GM21786 (cell line): ENCODE data around the gene RNF130.
"Not testable (repeated sequence)": the region's sequence is repeated elsewhere in the genome, so short reads cannot be mapped to it uniquely, and the experiment has no call there.

Experiments used
- ATAC-seq: cut with Tn5 transposase; IDR thresholded peaks from one replicate; pipeline ENCODE4 v1.9.1; 2021; ENCODE audit not compliant: unreplicated experiment

The RNF130 gene

DNA sequence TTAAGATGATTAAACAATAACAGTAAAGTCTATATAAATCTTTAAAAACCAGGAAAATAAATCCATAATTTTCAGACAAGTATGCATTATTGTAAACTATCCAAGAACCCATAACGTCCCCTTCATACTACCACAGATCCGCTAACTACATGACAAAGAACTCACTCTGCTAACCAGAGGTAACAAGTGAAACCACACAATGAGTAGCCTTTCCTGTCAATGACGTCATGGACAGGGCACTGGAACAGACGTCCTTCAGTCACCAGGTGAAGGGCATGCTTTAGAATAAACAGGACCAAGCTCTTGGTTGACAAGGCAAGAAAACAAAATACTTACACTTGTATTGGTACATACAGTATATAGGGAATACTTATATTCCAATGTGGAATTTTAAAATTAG is 45.2 kb downstream of the RNF130 start:
- ATAC-seq: no peak

DNA sequence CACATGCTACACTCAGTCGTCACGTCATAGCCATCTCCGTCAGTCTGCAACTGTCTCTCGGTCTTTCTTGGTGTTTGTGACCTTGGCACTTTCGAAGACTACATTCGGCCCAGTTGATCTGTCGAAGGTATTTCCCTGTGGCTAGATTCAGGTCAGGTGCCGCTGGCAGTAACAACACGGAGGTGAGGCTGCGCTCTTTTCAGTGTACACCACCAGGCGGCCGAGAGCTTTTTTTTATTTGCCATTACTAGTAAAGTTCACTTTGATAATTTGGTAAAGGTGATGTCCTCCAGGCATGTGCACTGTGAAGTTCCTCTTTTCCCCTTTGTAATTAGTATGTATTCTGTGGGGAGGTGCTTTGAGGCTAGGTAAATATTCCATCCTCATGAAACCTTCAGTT is 49.7 kb downstream of the RNF130 start:
- ATAC-seq: no peak

DNA sequence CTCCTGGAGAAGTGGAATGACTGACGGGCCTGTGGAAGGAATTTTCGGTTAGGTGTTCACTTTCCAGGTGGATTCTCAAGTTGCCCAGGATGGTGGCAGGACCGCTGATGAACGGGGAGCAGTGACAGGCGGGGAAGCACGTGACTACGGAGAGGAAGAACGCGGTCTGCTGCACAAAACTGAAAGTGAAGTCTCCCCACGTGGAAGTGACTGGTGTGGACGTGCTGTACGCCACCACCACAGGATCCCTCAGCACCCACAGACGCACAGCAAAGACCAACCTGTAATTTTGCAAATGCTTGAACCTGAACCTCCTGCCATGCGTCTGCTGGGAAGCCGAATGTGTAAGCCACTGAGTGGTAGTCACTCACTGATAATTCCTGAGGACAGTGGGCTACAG is 51.4 kb downstream of the RNF130 start:
- ATAC-seq: no peak

DNA sequence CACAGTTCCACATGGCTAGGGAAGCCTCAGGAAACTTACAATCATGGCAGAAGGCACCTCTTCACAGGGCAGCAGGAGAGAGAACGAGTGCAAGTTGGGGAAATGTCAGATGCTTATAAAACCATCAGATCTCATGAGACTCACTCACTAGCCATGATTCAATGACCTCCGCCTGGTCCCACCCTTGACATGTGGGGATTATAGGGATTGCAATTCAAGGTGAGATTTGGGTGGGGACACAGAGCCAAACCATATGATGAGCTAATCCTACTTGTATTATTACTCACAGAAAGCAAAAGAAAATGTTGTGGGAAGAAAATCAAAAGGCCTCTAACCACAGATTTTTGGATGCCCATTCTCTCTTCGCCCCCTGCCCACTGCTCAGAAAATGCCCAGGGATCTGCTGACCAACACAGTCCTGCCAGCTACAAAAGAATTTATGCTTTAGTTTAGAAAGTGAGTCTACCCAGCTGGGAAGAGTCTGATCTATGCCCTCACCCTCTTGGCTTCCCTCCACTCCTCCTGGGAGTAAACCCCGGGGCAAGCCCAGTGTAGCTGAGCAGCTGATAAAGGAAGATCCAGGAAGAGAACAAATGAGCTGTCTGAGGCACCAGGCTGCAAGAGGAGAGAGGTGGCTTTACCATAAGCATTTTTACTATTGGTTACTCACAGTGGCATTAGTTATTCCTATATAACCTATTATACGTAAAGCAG is 53.1 kb downstream of the RNF130 start:
- ATAC-seq: no peak

DNA sequence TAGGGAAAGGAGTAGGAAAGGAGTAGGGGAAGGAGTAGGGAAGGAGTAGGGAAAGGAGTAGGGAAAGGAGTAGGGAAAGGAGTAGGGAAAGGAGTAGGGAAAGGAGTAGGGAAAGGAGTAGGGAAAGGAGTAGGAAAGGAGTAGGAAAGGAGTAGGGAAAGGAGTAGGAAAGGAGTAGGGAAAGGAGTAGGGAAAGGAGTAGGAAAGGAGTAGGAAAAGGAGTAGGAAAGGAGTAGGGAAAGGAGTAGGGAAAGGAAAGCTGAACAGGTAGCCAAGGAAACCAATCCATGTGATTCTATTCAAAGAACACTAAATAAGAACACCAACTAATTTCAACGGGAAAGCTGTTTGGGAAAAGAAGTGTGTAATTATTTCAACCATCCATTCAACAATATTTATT is 56.0 kb downstream of the RNF130 start:
- ATAC-seq: not testable (repeated sequence)

DNA sequence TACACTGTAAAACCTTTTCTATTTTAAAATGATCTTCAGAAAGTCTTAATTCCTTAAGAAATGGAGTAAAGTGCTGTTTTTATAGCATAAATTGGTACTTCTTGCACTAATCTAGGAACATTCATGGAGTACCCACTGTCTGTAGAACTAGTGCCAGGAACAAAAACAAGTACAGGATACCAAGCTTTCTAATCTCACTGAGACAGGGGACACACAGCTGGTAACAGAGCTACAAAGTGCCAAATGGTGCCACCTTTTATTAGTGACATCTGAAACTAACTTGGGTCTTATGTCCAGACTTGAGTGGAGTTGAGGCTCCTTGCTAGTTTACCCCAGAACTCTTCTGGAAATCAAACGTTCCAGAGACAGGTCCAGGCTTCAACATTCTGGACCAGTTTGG is 57.9 kb downstream of the RNF130 start:
- no peak for ATAC-seq

DNA sequence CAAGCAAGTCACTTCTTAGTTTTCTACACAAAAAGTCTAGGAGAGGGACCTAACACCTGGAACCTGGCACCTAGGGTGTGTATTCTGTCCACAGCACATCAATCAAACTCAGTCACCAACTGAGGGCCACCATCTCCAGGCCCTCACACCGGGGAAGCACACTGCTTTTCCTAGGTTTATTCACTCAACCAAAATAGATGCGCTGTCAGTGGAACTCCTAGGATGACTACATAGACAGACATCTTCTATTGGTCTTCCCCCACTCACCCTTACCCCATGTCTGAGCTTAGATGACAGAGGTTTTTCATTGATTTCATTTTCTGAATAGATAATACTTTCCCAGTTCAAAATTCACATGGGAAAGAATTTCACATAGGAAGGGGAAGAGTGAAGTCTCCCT is 59.2 kb downstream of the RNF130 start:
- ATAC-seq: no peak

DNA sequence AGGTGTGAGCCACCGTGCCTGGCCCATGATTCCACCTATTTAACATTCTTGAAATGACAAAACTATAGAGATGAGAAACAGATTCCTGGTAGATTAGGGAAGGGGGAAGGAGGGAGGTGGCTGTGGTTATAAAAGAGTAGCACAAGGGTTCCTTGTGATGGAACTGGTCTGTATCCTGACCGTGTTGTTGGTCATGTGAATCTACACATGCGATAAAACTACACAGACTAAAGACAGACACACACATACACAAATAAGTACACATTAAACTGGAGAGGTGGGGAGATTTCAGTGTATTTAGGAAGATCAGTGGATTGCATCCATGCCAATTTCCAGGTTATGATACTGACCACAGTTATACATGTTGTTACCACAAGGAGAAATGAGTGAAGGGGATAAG is 60.9 kb downstream of the RNF130 start:
- ATAC-seq: no peak

DNA sequence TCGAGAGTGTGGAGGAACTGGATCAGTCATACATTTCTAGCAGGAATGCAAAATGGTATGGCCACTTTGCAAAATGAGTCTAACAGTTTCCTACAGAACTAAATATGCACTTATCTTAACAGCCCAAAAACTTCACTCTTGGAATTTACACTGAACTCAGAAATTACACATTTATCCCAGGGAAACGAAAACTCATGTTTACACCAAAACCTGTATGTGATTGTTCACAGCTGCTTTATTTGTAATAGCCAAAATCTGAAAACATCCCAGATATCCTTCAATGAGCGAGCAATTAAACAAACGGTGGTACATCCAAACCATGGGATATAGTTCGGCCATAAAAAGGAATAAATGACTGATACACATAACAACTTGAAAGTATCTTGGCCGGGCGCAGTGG is 62.0 kb downstream of the RNF130 start:
- ATAC-seq: no peak

DNA sequence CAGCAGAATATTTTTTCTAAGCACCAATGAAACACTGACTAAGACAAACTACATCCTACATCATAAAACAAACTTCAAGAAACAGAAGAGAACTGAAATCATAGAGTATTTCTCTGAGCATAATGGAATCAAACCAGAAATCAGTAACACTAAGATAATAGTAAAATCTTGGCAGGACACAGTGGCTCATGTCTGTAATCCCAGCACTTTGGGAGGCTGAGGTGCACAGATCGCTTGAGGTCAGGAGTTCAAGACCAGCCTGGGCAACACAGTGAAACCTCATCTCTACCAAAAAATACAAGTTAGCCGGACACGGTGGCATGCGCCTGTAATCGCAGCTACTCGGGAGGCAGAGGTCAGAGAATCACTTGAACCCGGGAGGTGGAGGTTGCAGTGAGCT is 63.1 kb downstream of the RNF130 start:
- ATAC-seq: no peak

DNA sequence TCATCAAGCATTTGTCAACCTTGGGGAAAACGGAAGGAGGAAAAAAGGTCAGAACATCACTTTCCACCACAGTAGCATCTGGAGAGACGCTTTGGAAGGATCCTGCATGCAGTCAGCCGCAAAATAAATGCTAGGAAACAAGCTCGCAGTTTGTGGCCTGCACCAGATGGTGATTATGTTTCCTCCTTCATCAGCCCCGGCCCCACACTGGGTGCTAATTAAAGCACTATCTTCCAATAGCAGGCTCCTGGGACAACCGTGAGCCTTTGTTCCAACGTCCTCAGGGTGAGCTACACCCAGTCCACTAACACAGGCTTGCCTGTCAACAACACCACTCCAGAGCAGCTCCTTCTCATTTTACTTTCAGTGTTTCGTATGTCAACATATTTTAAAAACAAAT is 64.0 kb downstream of the RNF130 start:
- ATAC-seq: no peak

DNA sequence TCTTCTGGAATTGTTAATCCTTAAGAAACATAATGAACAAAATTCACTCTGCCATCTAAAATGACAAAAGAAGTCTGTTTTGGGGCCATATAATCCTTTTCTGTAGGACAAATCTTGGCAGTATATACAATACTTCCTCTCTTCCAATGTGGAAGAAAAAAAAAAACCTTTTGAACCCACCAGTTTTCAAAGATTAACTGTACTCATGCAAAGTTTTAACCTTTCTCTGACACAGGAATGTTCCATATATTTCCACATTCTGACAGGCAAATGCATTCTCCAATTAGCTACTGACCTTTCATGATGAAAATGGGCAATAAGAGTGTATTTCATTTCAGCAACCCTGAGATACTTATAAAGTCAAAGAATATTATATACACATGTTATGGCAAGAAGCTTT is 65.4 kb downstream of the RNF130 start:
- ATAC-seq: no peak

DNA sequence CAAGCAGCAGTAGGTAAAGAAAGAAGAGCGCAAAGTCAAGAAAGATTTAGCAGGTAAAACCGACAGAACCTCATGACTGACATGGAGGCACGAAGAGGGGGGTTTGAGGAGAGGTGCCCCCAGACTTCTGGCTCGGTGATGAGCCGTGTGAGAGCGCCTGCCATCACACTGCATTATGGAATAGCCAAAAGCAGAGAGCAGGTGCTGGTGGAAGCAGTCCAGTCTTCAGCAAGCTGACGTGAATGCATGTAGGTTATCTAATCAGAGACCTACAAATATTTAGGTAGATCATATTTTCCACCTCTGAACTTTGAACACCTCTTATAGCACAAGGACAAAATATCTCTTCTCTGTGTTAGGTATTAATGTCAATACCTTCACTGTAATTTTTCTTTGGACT is 68.4 kb downstream of the RNF130 start:
- ATAC-seq: no peak

DNA sequence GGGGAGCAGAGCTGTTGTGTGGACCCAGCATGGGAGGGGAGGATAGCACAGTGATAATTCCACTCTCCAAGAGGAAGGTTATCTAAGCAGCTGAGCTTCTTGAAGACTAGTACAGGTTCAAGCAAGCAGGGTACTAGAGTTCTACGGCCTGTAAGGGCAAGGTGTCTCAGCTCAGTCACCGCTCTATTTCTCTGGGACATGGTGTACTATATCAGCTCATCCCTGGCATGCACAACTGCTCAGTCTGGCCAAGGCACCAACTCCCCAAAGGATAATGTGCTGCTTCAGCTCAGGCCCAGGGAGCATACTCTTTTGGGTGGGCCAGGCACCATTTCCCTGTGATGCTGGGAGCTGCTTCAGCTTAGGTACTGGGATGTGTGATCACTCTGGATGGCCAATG is 69.8 kb downstream of the RNF130 start:
- no peak for ATAC-seq

DNA sequence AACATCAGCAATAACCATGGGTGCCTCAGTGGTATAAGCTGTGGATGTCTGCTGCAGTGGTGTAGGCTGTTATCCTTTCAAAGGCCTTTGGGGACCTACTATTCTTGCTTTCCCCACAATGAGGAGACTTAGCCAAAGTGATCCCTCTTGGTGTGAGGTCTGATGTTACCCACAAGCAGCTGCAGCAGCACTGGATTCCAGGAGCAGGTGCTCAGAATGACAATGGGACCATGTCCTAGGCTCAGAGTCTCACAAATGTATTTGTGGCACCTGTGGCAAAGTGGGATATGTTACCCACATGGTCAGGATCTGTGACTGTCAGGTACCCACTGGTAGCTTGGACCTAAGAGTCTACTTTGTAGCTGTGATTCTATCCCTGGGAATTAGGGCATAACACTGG is 70.4 kb downstream of the RNF130 start:
- no peak for ATAC-seq

DNA sequence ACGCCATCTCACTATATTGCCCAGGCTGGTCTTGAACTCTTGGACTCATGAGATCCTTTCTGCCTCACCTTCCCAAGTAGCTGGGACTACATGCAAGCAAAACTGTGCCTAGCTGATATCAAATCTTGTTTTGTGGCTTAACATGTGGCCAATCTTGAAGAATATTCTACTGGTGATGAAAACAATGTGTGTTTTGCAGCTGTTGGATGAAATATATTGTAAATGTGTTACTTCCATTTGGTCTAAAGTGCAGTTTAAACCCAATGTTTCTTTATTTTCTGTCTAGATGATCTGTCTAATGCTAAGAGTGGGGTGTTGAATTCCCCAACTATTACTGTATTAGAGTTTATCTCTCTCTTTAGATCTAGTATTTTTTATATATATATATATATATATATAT is 73.1 kb downstream of the RNF130 start:
- ATAC-seq: no peak

DNA sequence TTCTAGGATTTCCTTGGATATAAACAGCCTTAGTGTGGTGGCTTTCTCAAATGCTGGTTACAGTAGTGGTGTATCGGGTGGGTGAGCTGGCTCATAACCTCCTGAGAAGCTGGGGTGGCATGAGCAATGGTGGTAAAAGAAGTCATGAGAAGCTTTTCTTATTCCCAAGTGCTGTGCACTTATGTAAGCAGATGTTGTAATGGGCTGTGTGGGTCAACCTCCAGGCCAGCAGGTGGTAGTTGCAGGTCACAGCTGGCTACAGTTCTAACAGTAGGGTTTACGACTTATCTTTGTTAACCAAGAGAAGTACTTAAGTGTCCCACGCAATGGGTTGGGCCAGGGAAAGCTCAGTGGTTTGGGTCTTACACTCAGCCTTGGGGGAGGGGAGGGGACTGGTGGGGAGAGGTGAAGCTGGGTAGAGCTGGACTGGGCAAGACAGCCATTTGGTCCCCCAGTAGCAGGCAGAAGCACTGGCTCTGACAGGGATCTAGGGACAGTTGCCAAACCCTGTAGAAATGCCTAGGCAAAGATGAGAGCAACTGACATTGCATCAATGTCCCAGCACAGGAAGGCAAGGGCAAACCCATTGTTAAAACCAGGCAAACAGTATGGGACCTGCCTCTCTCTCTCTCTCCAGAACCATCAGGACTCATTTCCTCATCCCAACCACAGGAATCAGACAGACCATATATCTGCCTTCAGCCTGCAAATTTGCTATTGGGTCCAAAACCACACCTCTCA is 76.8 kb downstream of the RNF130 start:
- no peak for ATAC-seq

DNA sequence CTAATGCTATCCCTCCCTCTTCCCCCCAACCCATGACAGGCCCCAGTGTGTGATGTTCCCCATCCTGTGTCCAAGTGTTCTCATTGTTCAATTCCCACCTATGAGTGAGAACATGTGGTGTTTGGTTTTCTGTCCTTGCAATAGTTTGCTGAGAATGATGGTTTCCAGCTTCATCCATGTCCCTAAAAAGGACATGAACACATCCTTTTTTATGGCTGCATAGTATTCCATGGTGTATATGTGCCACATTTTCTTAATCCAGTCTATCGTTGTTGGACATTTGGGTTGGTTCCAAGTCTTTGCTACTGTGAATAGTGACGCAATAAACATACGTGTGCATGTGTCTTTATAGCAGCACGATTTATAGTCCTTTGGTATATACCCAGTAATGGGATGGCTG is 78.7 kb downstream of the RNF130 start:
- ATAC-seq: not testable (repeated sequence)

DNA sequence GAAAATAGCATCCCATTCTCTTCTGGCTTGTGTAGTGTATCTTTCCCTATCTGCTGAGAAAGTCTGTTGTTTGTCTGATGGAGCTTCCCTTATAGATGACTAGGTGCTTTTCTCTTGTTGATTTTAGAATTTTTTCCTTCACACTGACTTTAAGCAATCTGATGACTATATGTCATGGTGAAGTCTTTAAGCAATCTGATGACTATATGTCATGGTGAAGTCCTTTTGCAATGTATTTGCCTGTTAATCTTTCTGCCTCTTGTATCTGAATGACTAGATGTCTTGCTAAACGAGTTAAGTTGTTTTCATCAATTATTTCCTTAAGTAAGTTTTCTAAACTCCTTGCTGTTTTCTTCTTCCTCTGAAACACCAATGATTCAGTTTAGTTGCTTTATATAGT is 80.5 kb downstream of the RNF130 start:
- ATAC-seq: no peak

DNA sequence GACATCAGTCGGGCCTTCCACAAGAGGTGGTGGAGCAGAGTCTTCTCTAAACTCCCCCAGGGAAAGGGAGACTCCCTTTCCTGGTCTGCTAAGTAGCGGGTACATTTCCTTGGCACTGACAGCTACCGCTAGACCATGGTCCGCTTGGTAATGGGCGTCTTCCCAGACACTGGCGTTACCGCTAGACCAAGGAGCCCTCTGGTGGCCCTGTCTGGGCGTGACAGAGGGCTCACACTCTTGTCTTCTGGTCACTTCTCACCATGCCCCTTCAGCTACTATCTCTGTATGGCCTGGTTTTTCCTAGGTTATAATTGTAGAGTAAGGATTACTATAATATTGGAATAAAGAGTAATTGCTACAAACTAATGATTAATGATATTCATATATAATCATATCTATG is 81.0 kb downstream of the RNF130 start:
- ATAC-seq: not testable (repeated sequence)

DNA sequence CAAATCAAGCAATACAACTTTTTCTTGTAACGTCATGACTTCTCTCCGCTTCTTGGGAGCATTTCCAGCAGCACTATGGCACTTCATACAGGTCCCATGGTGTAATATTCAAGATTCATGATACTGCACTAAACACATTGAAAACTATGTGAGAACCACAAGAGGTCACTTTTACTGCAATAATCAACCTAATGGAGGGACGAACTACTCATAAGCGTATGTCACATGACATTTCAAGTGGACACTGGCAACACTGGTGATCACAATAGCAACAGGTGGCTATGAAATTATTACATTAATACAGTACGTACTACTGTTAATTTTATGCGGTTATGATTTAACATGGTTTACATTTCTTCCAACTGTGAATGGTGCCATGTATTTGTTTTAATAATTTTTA is 85.2 kb downstream of the RNF130 start:
- ATAC-seq: no peak

DNA sequence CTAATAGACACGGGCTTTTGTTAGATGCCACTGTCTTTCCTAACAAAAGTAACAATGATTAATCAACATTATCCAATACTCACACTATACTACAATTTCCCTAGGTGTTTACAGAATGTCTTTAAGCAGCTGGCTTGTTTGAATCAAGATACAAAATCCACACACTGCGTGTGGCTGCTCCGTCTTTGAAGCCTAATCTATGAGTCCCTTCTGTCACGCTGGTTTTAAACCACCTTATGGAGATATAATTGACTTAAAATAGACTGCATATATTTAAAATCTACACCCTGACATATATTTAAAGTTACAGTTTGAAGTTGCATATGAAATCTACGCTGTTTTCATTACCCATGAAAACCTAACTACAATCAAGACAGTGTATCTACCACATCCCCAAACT is 89.9 kb downstream of the RNF130 start:
- ATAC-seq: no peak

DNA sequence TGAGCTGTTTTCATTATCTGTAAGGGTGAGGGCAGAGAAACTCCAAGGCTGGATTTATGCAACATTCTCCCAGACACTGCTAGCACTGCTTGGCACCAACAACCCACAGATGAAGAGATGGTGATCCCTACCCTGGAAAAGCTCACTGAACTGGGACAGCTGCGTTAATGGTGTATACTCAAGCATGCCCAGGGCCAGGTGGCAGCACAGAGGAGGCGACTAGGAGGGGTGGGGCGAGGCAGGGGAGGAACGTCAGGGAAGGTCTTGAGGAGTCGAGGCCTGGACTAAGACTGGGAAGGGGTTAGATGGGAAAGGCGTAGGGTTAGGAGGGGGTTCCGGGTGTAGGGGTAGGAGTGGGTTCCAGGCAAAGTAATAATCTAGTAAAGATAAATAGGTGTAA is 90.8 kb downstream of the RNF130 start:
- no peak for ATAC-seq
